Neuronal stem cell (in vitro differentiated cells): ENCODE measurements around the gene SYNJ1.
"Not testable (repeated sequence)": the region's sequence is repeated elsewhere in the genome, so short reads cannot be mapped to it uniquely, and the experiment has no call there.

Experiments
- DNase-seq: peaks from one replicate; pipeline ENCODE4 v3.0.0-alpha.2; 2013; ENCODE audit warnings: low spot score
- H2AFZ ChIP-seq: one replicate; pipeline ENCODE4 v1.6.1; 2013; ENCODE audit warnings: mild to moderate bottlenecking, low read length, inconsistent platforms
- H2AK5ac ChIP-seq: 2 replicates; pipeline ENCODE4 v1.6.1; 2013; ENCODE audit warnings: low read depth, mild to moderate bottlenecking, inconsistent platforms, low read length, moderate library complexity, mixed read lengths
- H2BK120ac ChIP-seq: 2 replicates; pipeline ENCODE4 v1.6.1; 2013; ENCODE audit warnings: low read depth, mild to moderate bottlenecking, inconsistent platforms, low read length, moderate library complexity, mixed read lengths
- H2BK12ac ChIP-seq: one replicate; pipeline ENCODE4 v1.6.1; 2013; ENCODE audit warnings: low read length, inconsistent platforms
- H2BK15ac ChIP-seq: 2 replicates; pipeline ENCODE4 v1.6.1; 2013; ENCODE audit warnings: mild to moderate bottlenecking, low read length, inconsistent platforms, mixed read lengths
- H2BK5ac ChIP-seq: one replicate; pipeline ENCODE4 v1.6.1; 2013; ENCODE audit warnings: inconsistent platforms, mild to moderate bottlenecking, low read length, moderate library complexity
- H3K14ac ChIP-seq: one replicate; pipeline ENCODE4 v1.6.1; 2013; ENCODE audit warnings: low read length, inconsistent platforms
- H3K18ac ChIP-seq: 2 replicates; pipeline ENCODE4 v1.6.1; 2013; ENCODE audit warnings: low read length, inconsistent platforms
- H3K23ac ChIP-seq: 2 replicates; pipeline ENCODE4 v1.6.1; 2013; ENCODE audit warnings: low read depth, mild to moderate bottlenecking, mixed read lengths, low read length, inconsistent platforms; ENCODE audit not compliant: poor library complexity
- H3K27ac ChIP-seq: replicated peaks from 3 replicates; pipeline ENCODE4 v1.5.1; 2013; ENCODE audit warnings: low read length, inconsistent platforms
- H3K27me3 ChIP-seq, 3 experiments: 2 replicates each; pipeline ENCODE4 v1.6.1; 2013; ENCODE audit warnings: low read length in 3 of 3, mild to moderate bottlenecking in 2 of 3, inconsistent platforms in 1 of 3, low read depth in 1 of 3, mixed read lengths in 1 of 3, moderate library complexity in 1 of 3; ENCODE audit not compliant: control insufficient read depth in 3 of 3, insufficient read depth in 3 of 3
- H3K36me3 ChIP-seq, 2 donors: replicated peaks in 1 of 2; 2 replicates each; pipeline ENCODE4 v1.6.1; 2013; ENCODE audit warnings: low read length in 2 of 2; ENCODE audit not compliant: control insufficient read depth in 2 of 2, insufficient read depth in 2 of 2
- H3K4ac ChIP-seq: 2 replicates; pipeline ENCODE4 v1.6.1; 2013; ENCODE audit warnings: inconsistent platforms, mild to moderate bottlenecking, low read length, moderate library complexity
- H3K4me1 ChIP-seq, 2 donors: 1 replicate in 1 of 2; 2 replicates in 1 of 2; pipeline ENCODE4 v1.6.1; 2013; ENCODE audit warnings: low read length in 2 of 2, low read depth in 1 of 2; ENCODE audit not compliant: control insufficient read depth in 2 of 2, insufficient read depth in 1 of 2
- H3K4me2 ChIP-seq: one replicate; pipeline ENCODE4 v1.6.1; 2013; ENCODE audit warnings: mild to moderate bottlenecking, low read length, inconsistent platforms; ENCODE audit not compliant: insufficient read depth, poor library complexity, severe bottlenecking
- H3K4me3 ChIP-seq, 2 donors: 2 replicates each; pipeline ENCODE4 v1.5.1; 2013; ENCODE audit warnings: low read length in 2 of 2, mild to moderate bottlenecking in 2 of 2, inconsistent platforms in 1 of 2, moderate library complexity in 1 of 2
- H3K79me1 ChIP-seq: one replicate; pipeline ENCODE4 v1.6.1; 2013; ENCODE audit warnings: low read depth, mild to moderate bottlenecking, inconsistent platforms, low read length, moderate library complexity
- H3K9ac ChIP-seq: one replicate; pipeline ENCODE4 v1.6.1; 2013; ENCODE audit warnings: mild to moderate bottlenecking, low read depth, low read length, inconsistent platforms; ENCODE audit not compliant: poor library complexity
- H3K9me3 ChIP-seq, 2 donors: replicated peaks in 1 of 2; 2 replicates each; pipeline versions ENCODE3 to v1.6.1; 2013; ENCODE audit warnings: low read length in 2 of 2, mild to moderate bottlenecking in 2 of 2, inconsistent platforms in 1 of 2, low read depth in 1 of 2, mixed read lengths in 1 of 2, moderate library complexity in 1 of 2; ENCODE audit not compliant: control insufficient read depth in 2 of 2, insufficient read depth in 1 of 2
- H4K8ac ChIP-seq: one replicate; pipeline ENCODE4 v1.6.1; 2013; ENCODE audit warnings: low read depth, mild to moderate bottlenecking, inconsistent platforms, low read length, moderate library complexity
- H4K91ac ChIP-seq: one replicate; pipeline ENCODE4 v1.6.1; 2013; ENCODE audit warnings: low read length, low read depth, mild to moderate bottlenecking, inconsistent platforms; ENCODE audit not compliant: poor library complexity
- WGBS, 2 donors: extraction: QIAGEN DNeasy Blood & Tissue Kit; methylation state at CpG; one replicate each; pipeline ENCODE4 v1.1.7; 2013; ENCODE audit warnings: missing lambda C conversion rate in 2 of 2, mixed read lengths in 1 of 2; ENCODE audit not compliant: insufficient read length in 2 of 2, insufficient replicate concordance in 1 of 2; ENCODE audit errors: extremely low coverage in 2 of 2; 5-methylcytosine and 5-hydroxymethylcytosine counted together

Gene SYNJ1

GRCh38 chr21:32747396-32747795 lies 19.6 kb upstream of the SYNJ1 start:
- Histone ChIP-seq H4K8ac (no peak overlapping the region), H4K91ac (no peak overlapping the region), H3K23ac (no peak overlapping the region), H2BK15ac (no peak overlapping the region), H3K9me3 (peaks cover 0 to 1% of the 10 kb centered on the region in 2 donors), H2BK120ac (no peak overlapping the region), H3K14ac (no peak overlapping the region), H3K79me1 (peaks cover 5% of the 10 kb centered on the region), H3K27me3 (no peaks in the 10 kb centered on the region), H3K36me3 (peaks cover 24 to 100% of the 10 kb centered on the region in 2 donors), H2BK5ac (no peak overlapping the region), H3K4me1 (peaks cover 0 to 3% of the 10 kb centered on the region in 2 donors), H3K27ac (no peak overlapping the region), H3K4me2 (no peak overlapping the region), H3K18ac (no peak overlapping the region), H2AK5ac (no peak overlapping the region), H2AFZ (no peak overlapping the region), H3K4me3 (no peak overlapping the region), H3K9ac (no peak overlapping the region), H2BK12ac (no peak overlapping the region), H3K4ac (no peak overlapping the region)
- no CpG with 5 or more reads among the region's 1 CpG for WGBS, 2 donors
- DNase-seq, result no peak

DNA sequence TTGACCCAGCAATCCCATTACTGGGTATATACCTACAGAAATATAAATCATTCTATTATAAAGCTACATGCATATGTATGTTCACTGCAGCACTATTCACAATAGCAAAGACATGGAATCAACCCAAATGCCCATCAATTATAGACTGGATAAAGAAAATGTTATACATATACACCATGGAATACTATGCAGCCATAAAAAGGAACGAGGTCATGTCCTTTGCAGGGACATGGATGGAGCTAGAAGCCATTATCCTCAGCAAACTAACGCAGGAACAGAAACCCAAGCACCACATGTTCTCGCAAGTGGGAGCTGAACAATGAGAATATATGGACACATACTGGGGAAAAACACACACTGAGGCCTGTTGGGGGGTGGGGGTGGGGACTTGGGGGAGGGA lies 18.9 kb upstream of the SYNJ1 start:
- H3K27me3 ChIP-seq, H4K91ac ChIP-seq, H3K14ac ChIP-seq, H2AFZ ChIP-seq, H3K18ac ChIP-seq, H2BK120ac ChIP-seq, H3K4me1 ChIP-seq, H4K8ac ChIP-seq, H3K9me3 ChIP-seq, H2BK5ac ChIP-seq, H3K9ac ChIP-seq, H3K79me1 ChIP-seq, DNase-seq, H3K4me2 ChIP-seq, H3K27ac ChIP-seq, H3K4me3 ChIP-seq, H2AK5ac ChIP-seq, H3K23ac ChIP-seq, H2BK12ac ChIP-seq, H3K4ac ChIP-seq, H2BK15ac ChIP-seq: not testable (repeated sequence)
- no CpG with 5 or more reads among the region's 3 CpGs for WGBS, 2 donors
- H3K36me3 ChIP-seq, result peaks cover 25 to 100% of the 10 kb centered on the region in 2 donors

GRCh38 chr21:32742396-32742795 lies 14.6 kb upstream of the SYNJ1 start:
- Histone ChIP-seq H3K23ac (no peak overlapping the region), H3K4me2 (no peak overlapping the region), H3K9ac (no peak overlapping the region), H4K91ac (no peak overlapping the region), H2BK120ac (no peak overlapping the region), H3K14ac (no peak overlapping the region), H2AK5ac (no peak overlapping the region), H2BK12ac (no peak overlapping the region), H3K4me3 (no peak overlapping the region), H3K18ac (no peak overlapping the region), H3K36me3 (peaks cover 22 to 100% of the 10 kb centered on the region in 2 donors), H3K27ac (no peak overlapping the region), H4K8ac (no peak overlapping the region), H3K27me3 (no peaks in the 10 kb centered on the region), H3K4me1 (peaks cover 0 to 1% of the 10 kb centered on the region in 2 donors), H2BK15ac (no peak overlapping the region), H2AFZ (no peak overlapping the region), H3K79me1 (peaks cover 3% of the 10 kb centered on the region), H2BK5ac (no peak overlapping the region), H3K9me3 (peaks cover 0 to 1% of the 10 kb centered on the region in 2 donors), H3K4ac (no peak overlapping the region)
- no CpG with 5 or more reads among the region's 2 CpGs for WGBS, 2 donors
- DNase-seq, result no peak

- no peak overlapping the region for H3K4me2 ChIP-seq
- H2AFZ ChIP-seq, result no peak overlapping the region
- H3K79me1 ChIP-seq, result no peaks in the 10 kb centered on the region
- no peak overlapping the region for H3K14ac ChIP-seq
- no peaks in the 10 kb centered on the region for H3K4me1 ChIP-seq
- no peaks in the 10 kb centered on the region for H3K9me3 ChIP-seq
- H4K91ac ChIP-seq, result no peak overlapping the region
- H2BK120ac ChIP-seq, result no peak overlapping the region
- WGBS, 2 donors, result no CpG with 5 or more reads among the region's 3 CpGs
- no peaks in the 10 kb centered on the region for H3K27me3 ChIP-seq
- H3K18ac ChIP-seq, result no peak overlapping the region
- H3K4me3 ChIP-seq, result no peak overlapping the region
- H3K36me3 ChIP-seq, result peaks cover 18 to 100% of the 10 kb centered on the region in 2 donors
- H2BK5ac ChIP-seq, result no peak overlapping the region
- H3K23ac ChIP-seq, result no peak overlapping the region
- H3K27ac ChIP-seq, result no peak overlapping the region
- DNase-seq, result no peak
- no peak overlapping the region for H2BK15ac ChIP-seq
- no peak overlapping the region for H2BK12ac ChIP-seq
- no peak overlapping the region for H4K8ac ChIP-seq
- no peak overlapping the region for H3K9ac ChIP-seq
- H2AK5ac ChIP-seq, result no peak overlapping the region
- H3K4ac ChIP-seq, result no peak overlapping the region
These were observed 13.5 kb upstream of the SYNJ1 start for GRCh38 chr21:32741336-32741735.
